Brain microvascular endothelial cell (primary cell): ENCODE measurements around the gene TBP.

ENCODE experiments used
- DNase-seq: peaks from one replicate; pipeline ENCODE4 v3.0.0-alpha.2; 2020
- H3K27ac ChIP-seq: fragments of 250-450 bp; sonication (Bioruptor Pico); 2 replicates; pipeline ENCODE4 v1.5.1; 2020; ENCODE audit warnings: mild to moderate bottlenecking, moderate library complexity
- H3K27me3 ChIP-seq: fragments of 250-450 bp; sonication (Bioruptor Pico); replicated peaks from 2 replicates; pipeline ENCODE4 v1.5.1; 2020; ENCODE audit warnings: mild to moderate bottlenecking
- H3K36me3 ChIP-seq: fragments of 250-450 bp; sonication (Bioruptor Pico); replicated peaks from 2 replicates; pipeline ENCODE4 v1.5.1; 2020; ENCODE audit warnings: mild to moderate bottlenecking
- H3K4me3 ChIP-seq: 2 replicates; pipeline ENCODE4 v1.5.1; 2011; ENCODE audit warnings: low read depth, mild to moderate bottlenecking, control low read depth, low read length, moderate library complexity
- CTCF ChIP-seq: IDR thresholded peaks from 2 replicates; pipeline ENCODE4 v1.5.1; 2011; ENCODE audit warnings: low read depth, mild to moderate bottlenecking, moderate library complexity, low read length, control low read depth, inconsistent platforms; ENCODE audit errors: missing control alignments
- in situ Hi-C: cut with HindIII; loops from 2 replicates; pipeline ENCODE4 v1.10.0; 2017; ENCODE audit warnings: low sequenced_read_pairs, low pct_ligation_motif_present

TBP gene

GRCh38 chr6:170509723-170510018 lies 44.5 kb upstream of the TBP start:
- Histone ChIP-seq H3K27me3 (no peaks in the 10 kb centered on the region), H3K4me3 (no peak overlapping the region), H3K36me3 (no peaks in the 10 kb centered on the region), H3K27ac (no peak overlapping the region)
- DNase-seq: no peak
- no peak for TF ChIP-seq CTCF
- in situ Hi-C loops: no loop called here

- TF ChIP-seq CTCF: no peak
- in situ Hi-C loops: no loop called here
- no peak overlapping the region for H3K4me3 ChIP-seq
- H3K27ac ChIP-seq: no peak overlapping the region
- no peaks in the 10 kb centered on the region for H3K27me3 ChIP-seq
- no peaks in the 10 kb centered on the region for H3K36me3 ChIP-seq
- no peak for DNase-seq
Measured at GRCh38 chr6:170510631-170511030, 43.5 kb upstream of the TBP start.

GRCh38 chr6:170512249-170512648 lies 41.9 kb upstream of the TBP start:
- Histone ChIP-seq H3K27ac (no peak overlapping the region), H3K36me3 (no peaks in the 10 kb centered on the region), H3K4me3 (no peak overlapping the region), H3K27me3 (no peaks in the 10 kb centered on the region)
- no peak for DNase-seq
- in situ Hi-C loops: no loop called here
- TF ChIP-seq CTCF: no peak

- in situ Hi-C loops: no loop called here
- H3K4me3 ChIP-seq: no peak overlapping the region
- no peak for TF ChIP-seq CTCF
Measured at GRCh38 chr6:170514908-170515307, 39.3 kb upstream of the TBP start.

GRCh38 chr6:170516783-170517616 lies 37.2 kb upstream of the TBP start:
- Histone ChIP-seq H3K27me3 (no peaks in the 10 kb centered on the region), H3K36me3 (no peaks in the 10 kb centered on the region), H3K4me3 (no peak overlapping the region), H3K27ac (no peak overlapping the region)
- DNase-seq: peak; percentile 71
- TF ChIP-seq CTCF: peak; percentile 88
- in situ Hi-C loops: no loop called here

More at GRCh38 chr6:170514908-170515307, 39.3 kb upstream of the TBP start:
- H3K27me3 ChIP-seq: no peaks in the 10 kb centered on the region
- H3K36me3 ChIP-seq: no peaks in the 10 kb centered on the region
- DNase-seq: no peak
- no peak overlapping the region for H3K27ac ChIP-seq
